Psoas muscle (tissue), 8 donors: ENCODE results near the gene FBXL19. TPM values are rescaled to one million over a fixed set of nuclear protein-coding genes. Genes with fewer than 3 reads are reported as not detected.

Experiments used
- ATAC-seq, 4 donors: fragments of 200-7000 bp; cut with Tn5 transposase; one replicate each; pipeline ENCODE4 v1.9.1; 2020; ENCODE audit warnings: moderate library complexity in 3 of 4, mild to moderate bottlenecking in 2 of 4
- DNase-seq, 2 donors: peaks; one replicate each; pipeline ENCODE4 v3.0.0-alpha.2; 2020
- H3K27ac ChIP-seq: fragments of 200-600 bp; one replicate; pipeline ENCODE4 v1.8.0; 2022
- H3K27me3 ChIP-seq, 3 donors: fragments of 200-600 bp in 1 of 3; one replicate each; pipeline versions ENCODE4 v1.6.1 to v1.8.0; 2013 to 2022; ENCODE audit warnings: low read length in 2 of 3, mild to moderate bottlenecking in 2 of 3, moderate library complexity in 1 of 3; ENCODE audit not compliant: insufficient read depth in 3 of 3
- H3K36me3 ChIP-seq, 2 donors: fragments of 200-600 bp in 1 of 2; one replicate each; pipeline versions ENCODE4 v1.6.1 to v1.8.0; 2013 to 2022; ENCODE audit warnings: low read depth in 1 of 2, mild to moderate bottlenecking in 1 of 2, moderate library complexity in 1 of 2; ENCODE audit not compliant: insufficient read depth in 1 of 2
- H3K4me1 ChIP-seq: fragments of 200-600 bp; one replicate; pipeline ENCODE4 v1.8.0; 2022
- H3K4me3 ChIP-seq: fragments of 200-600 bp; one replicate; pipeline ENCODE4 v1.8.0; 2022; ENCODE audit warnings: mild to moderate bottlenecking
- H3K9me3 ChIP-seq: fragments of 200-600 bp; one replicate; pipeline ENCODE4 v1.8.0; 2022
- WGBS, 3 donors: extraction: QIAGEN DNeasy Blood & Tissue Kit; methylation state at CpG; one replicate each; pipeline versions ENCODE4 v1.1.6 to v1.1.7; 2013; 5-methylcytosine and 5-hydroxymethylcytosine counted together
- intact Hi-C, 2 donors: fragments of 100-400 bp; cut with DNase I; formaldehyde crosslinking; loops; one replicate each; pipeline versions ENCODE4 v1.11.0 to v1.14.2; 2022
- polyA plus RNA-seq, 3 donors: library from polyadenylated mRNA; stranded (reverse); fragments of 200-250 nt; gene quantifications; one replicate each; pipeline ENCODE4 v1.2.3, GENCODE V29; 2013
- total RNA-seq, 4 donors: library from RNA; stranded (reverse); fragmentation: NEBNext Ultra II Directional in 2 of 4; extraction: Animal tissue kit (Norgen Biotek cat#: 25700) in 2 of 4; gene quantifications; one replicate each; pipeline versions ENCODE4 v1.2.1 to v1.2.4, GENCODE V29; 2021 to 2023
- TF ChIP-seq, protein P1 (sequence below): fragments of 200-600 bp; IDR thresholded peaks from one replicate; pipeline ENCODE4 v1.8.0; 2022; ENCODE audit warnings: antibody characterized with exemption
- donor health status: healthy with polysubstance abuse.
- donor health status: DM: no; HTN: no; CAD: no; lungs with moderate emphysema.
- donor health status: Bipolar disorder and iron deficiency.
- donor health status: healthy.
- donor health status: DM: yes; HTN: yes; CAD: no.
- donor health status: DM: no; HTN: no; CAD: no.
- donor health status: DM: no; HTN: no; CAD: no.
- donor health status: DM: yes; HTN: yes; CAD: no.

The FBXL19 gene
- total and polyA plus RNA-seq, 7 donors: 2.8 to 5.4 (median 4.1) TPM

DNA sequence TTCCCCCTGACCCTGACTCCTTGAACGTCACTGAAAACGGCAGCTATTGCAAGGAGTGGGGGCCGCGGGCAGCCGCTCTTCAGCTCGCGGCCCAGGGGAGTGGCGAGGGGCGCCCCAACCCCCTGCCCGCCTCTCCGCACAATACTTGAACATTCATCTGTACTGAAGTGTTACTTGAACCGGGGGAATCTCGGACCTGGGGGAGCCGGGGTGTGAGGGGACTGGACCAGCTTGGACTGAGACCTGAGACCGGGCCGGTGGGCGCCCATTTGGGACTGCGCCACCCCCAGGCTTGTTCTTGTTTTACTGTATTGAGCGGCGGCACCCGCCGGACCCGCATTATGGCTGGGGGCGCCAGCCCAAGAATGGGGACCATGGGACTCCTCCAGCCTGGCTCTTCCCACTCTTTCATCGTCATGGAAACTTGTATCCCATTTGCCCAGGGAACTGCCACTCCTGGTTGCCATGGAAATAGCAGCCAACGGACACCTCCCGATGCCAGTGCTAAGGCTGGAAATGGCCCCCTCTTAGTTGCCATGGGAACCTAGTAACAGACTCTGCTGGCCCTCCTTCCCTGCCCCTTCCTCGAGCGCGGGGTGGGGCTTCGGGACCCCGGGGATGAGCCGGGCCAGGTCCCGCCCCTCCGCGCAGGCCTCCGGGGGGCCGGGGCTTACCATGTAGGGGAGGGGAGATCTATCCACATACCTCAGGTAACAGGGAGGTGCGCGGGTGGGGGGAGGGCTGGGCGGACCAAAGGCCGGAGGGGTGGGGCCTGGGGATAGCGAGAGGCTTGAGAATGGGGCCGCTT, 24.7 kb downstream of the FBXL19 start:
- Histone ChIP-seq H3K36me3 (peaks cover 0 to 14% of the 10 kb centered on the region in 2 donors), H3K4me1 (peaks cover 14% of the 10 kb centered on the region), H3K27ac (peak overlapping the region; percentile 91), H3K4me3 (peak overlapping the region; percentile 99), H3K9me3 (no peaks in the 10 kb centered on the region), H3K27me3 (no peaks in the 10 kb centered on the region)
- intact Hi-C loops: no loop called here
- ATAC-seq (peak; percentile 25 to 69 (median 42)), DNase-seq (peak; percentile 84 to 88)
- 31 to 38% (median 33%) methylated on average over 40 to 44 of the region's 44 CpGs for WGBS, 3 donors
- TF ChIP-seq, protein P1, sequence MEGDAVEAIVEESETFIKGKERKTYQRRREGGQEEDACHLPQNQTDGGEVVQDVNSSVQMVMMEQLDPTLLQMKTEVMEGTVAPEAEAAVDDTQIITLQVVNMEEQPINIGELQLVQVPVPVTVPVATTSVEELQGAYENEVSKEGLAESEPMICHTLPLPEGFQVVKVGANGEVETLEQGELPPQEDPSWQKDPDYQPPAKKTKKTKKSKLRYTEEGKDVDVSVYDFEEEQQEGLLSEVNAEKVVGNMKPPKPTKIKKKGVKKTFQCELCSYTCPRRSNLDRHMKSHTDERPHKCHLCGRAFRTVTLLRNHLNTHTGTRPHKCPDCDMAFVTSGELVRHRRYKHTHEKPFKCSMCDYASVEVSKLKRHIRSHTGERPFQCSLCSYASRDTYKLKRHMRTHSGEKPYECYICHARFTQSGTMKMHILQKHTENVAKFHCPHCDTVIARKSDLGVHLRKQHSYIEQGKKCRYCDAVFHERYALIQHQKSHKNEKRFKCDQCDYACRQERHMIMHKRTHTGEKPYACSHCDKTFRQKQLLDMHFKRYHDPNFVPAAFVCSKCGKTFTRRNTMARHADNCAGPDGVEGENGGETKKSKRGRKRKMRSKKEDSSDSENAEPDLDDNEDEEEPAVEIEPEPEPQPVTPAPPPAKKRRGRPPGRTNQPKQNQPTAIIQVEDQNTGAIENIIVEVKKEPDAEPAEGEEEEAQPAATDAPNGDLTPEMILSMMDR: no peak

DNA sequence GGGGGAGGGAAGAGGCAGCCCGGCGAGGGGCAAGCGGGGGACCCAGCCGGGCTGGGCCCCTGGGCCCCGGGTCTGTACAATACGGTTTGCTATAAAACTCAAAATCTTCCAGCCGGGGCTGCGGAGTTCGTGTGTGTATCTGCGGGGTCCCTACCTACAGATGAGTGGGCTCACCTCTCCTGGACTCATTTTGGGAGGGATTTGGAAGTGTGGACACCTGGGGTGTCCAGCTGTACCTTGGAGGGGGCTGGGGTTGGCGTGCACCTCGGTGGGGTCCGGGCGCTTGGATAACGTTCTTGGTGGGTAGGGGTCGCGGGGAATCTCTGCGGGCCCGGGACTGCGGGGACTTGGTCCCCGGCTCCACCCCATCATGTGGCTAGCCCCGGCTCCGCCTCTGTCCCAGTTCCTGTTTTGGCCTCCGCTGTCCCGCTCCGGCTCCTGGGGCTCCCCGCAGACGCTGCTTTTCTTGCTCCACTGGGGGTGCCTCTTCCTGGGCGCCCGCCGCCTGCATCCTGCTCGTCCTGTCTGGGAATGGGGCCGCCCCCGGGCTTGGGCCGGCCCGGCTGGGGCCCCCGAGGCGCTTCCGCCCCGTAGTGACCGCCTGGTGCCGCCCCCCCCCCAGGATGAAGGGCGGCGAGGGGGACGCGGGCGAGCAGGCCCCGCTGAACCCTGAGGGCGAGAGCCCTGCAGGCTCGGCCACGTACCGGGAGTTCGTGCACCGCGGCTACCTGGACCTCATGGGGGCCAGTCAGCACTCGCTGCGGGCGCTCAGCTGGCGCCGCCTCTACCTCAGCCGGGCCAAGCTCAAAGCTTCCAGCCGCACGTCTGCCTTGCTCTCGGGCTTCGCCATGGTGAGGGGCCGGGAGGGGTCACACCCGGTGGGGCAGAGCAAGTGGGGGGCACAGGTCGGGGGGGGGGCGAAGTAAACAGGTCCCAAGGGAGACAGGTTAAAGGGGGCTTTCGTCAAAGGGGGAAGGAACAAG, 25.6 kb downstream of the FBXL19 start, which contains the start of gene ORAI3:
ORAI3 (plus strand) TSS at position 402 of the 983 bp plus-strand sequence; CDS start at position 624, 222 bp downstream.
- Histone ChIP-seq H3K4me3 (peak within 1 kb of the TSS; percentile 99), H3K9me3 (no peaks in the 10 kb centered on the region), H3K4me1 (peaks cover 19% of the 10 kb centered on the region), H3K27ac (peak within 1 kb of the TSS; percentile 91), H3K27me3 (no peaks in the 10 kb centered on the region), H3K36me3 (peaks cover 0 to 9% of the 10 kb centered on the region in 2 donors)
- TF ChIP-seq, protein P1: no peak
- intact Hi-C loops: no loop called here
- DNase-seq (peak; percentile 77 to 88), ATAC-seq (peak; percentile 60 to 78 (median 68))
- WGBS, 3 donors: 1% methylated on average over 63 to 70 of the region's 70 CpGs

DNA sequence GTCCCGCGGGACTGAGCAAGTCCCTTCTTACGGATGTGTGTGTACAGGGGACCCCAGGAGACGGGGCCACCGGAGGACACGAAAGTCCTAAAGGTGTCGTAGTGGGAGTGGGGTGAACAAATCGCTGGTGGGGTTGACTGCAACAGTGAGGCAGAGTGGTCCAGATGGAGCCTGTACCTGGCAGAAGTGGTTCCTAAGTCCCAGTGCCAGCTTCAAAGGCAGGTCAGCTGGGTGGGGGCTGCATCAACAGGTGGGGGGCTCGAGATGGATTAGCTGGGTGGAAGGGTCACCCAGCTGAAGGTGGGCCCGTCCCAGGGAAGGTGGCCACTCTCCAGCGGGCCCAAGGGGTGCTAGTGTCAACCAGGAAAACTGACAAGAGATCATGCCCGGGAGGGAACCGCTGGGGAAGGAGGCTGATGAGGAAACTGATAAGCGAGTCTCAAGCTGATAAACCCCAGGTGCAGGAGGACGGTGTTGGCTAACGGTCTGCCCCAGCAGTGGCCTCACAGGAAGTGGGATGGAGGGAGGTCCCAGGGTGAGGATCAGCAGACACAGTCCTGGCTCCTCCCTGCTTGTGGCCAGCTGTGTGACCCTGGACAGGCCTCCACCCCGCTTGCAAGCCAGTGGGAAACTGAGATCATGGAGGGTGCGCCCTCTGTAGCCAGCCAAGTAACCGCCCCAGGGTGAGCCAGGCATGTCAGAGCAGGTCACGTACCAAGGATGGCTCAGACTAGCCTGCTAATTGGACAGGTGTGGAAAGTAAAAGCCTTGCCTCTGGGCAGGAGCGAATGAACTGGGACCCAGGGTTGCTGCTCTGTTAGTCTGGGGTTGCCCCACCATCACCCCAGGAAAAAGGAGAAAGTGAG, 26.5 kb downstream of the FBXL19 start:
- Histone ChIP-seq H3K27ac (peak overlapping the region; percentile 91), H3K4me1 (peaks cover 19% of the 10 kb centered on the region), H3K36me3 (no peaks in the 10 kb centered on the region), H3K27me3 (no peaks in the 10 kb centered on the region), H3K9me3 (no peaks in the 10 kb centered on the region), H3K4me3 (peak overlapping the region; percentile 99)
- DNase-seq: peak; percentile 87 to 93
- peak; percentile 53 to 76 (median 66) for ATAC-seq
- TF ChIP-seq, protein P1: no peak
- WGBS, 3 donors: 8 to 14% (median 9%) methylated on average over 21 of the region's 21 CpGs
- intact Hi-C loops: no loop called here

DNA sequence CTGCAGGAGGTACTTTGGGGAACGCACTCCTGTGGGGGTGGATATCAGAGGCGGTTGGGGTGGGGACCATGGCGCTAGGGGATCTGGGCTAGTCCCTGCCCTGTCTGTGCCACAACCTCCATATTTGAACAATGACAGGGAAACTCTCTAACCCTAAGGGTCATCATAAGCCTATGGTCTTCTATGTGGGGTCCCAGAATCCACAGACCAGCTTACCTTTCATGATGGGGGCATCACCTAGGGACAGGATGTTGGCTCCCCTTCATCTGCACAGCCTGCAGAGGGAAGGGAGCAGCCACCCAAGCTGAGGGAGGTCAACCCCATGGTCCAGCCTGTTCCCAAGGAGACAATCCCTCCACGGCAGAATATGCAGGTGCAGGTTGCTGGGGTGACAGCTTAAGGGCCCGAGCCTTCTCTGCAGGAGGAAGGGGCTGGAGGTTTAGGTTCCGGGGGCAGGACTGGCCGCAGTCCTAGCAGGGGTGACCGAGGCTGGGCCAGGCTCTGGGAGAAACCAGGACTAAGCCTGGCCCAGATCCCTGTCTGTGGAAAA, 27.2 kb downstream of the FBXL19 start:
- TF ChIP-seq, protein P1: no peak
- intact Hi-C loops: no loop called here
- WGBS, 3 donors: 74 to 76% (median 74%) methylated on average over 7 to 8 of the region's 8 CpGs
- Histone ChIP-seq H3K27me3 (no peaks in the 10 kb centered on the region), H3K27ac (peak overlapping the region; percentile 91), H3K4me3 (peak overlapping the region; percentile 99), H3K4me1 (peaks cover 19% of the 10 kb centered on the region), H3K9me3 (no peaks in the 10 kb centered on the region), H3K36me3 (no peaks in the 10 kb centered on the region)
- ATAC-seq (no peak), DNase-seq (no peak)
